HUES48 (cell line): ENCODE measurements around the gene ERF.
A peak's percentile ranks its signal among the peaks of the same experiment; 100 is the strongest.

Experiments
- H3K27ac ChIP-seq: one replicate; pipeline ENCODE4 v1.7.0; 2013; ENCODE audit warnings: low read depth, low read length, inconsistent platforms
- H3K27me3 ChIP-seq: 2 replicates; pipeline ENCODE4 v1.6.1; 2013; ENCODE audit warnings: mild to moderate bottlenecking, low read length; ENCODE audit not compliant: control insufficient read depth, insufficient read depth
- H3K36me3 ChIP-seq: 2 replicates; pipeline ENCODE4 v1.6.1; 2013; ENCODE audit warnings: low read length; ENCODE audit not compliant: control insufficient read depth, insufficient read depth
- H3K4me1 ChIP-seq: 2 replicates; pipeline ENCODE4 v1.6.1; 2013; ENCODE audit warnings: mild to moderate bottlenecking, low read length; ENCODE audit not compliant: control insufficient read depth, insufficient read depth
- H3K4me3 ChIP-seq: 2 replicates; pipeline ENCODE4 v1.5.1; 2013; ENCODE audit warnings: mild to moderate bottlenecking, low read depth, low read length
- H3K9ac ChIP-seq: 2 replicates; pipeline ENCODE4 v1.6.1; 2013; ENCODE audit warnings: mild to moderate bottlenecking, low read depth, low read length, moderate library complexity
- H3K9me3 ChIP-seq: 2 replicates; pipeline ENCODE4 v1.6.1; 2013; ENCODE audit warnings: low read length; ENCODE audit not compliant: control insufficient read depth, insufficient read depth

Gene ERF

DNA sequence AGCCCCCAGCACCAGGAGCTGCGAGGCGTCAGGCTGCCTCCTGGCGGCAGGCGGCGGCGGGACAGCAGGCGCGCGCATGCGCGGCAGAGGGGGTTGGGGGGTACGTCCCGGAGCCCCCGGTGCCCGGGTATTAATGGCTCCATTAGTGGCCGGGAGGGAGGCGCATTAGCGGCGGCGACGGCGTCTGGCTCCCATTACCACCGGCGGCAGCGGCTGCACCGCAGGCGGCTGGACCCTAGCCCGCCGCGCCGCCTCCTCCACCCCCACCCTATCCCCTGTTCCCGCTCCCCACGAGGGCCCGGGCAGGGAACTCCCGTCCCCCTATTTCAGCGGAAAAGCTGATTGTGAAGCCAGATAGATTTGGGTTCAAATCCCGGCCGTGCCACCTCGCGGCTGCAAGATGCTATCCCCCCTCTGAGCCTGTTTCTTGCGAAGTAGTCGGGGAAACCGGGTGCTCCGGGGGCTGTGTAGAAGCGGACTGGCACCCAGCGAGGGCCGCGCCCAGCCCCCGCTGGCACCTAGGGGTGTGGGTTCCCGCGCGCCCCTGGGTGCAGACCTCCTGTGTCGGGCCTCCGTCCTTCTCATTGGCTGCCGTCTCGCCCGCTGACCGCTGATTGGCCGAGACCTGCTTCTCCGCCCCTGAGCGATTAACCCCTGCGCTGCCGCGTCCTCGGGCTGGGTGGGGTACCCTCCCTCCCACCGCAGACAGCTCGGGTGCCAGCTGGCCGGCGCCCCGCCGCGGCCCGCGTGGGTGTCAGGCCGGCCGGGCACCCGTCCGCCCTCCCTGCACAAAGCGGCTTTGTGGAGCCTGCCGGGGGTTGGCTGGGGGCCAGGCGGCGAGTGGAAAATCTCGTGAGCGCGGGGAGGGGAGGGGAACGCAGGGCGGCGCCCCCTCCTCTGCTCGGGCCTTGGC is 25.2 kb upstream of the ERF start:
- Histone ChIP-seq H3K4me3 (peak overlapping the region; percentile 92), H3K4me1 (peaks cover 29% of the 10 kb centered on the region), H3K9ac (no peak overlapping the region), H3K27me3 (no peaks in the 10 kb centered on the region), H3K27ac (peak overlapping the region; percentile 81), H3K36me3 (peaks cover 3% of the 10 kb centered on the region; the same call in 1 of the 2 replicates), H3K9me3 (no peaks in the 10 kb centered on the region)

DNA sequence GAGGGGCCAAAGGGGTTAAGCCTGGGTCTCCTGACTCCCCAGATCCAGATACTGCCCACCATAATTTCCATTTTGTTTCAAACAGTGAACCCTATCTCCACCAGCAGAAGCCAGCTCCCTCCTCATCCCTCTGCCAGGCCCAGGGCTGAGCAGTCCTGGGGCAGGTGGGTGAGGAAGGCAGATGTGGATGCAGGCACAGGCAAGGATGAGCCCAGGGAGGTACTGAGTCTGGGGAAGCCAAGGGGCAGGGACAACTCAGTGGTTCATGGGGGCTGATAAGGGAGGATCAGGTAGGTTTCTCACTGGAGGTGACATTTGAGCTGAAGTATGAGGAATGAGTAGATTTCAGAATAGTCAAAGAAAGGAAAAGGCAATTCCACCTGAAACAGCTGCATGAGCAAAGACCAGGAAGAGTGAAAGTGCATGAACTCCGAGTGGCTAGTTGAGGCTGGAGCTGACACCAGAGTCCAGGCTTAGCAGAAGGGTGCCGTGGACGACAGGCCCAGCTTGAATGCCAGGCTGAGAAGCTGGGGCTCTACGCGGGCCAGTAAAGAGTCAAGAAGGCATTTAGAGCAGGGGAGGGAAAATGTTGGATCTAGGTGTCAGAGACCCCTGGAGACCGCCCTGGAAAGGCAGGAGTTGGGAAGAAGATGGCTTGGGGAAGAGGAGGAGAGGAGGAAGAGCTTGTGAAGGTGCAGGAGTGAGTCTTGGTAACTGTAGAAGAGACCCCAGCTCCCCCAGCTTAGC is 24.4 kb upstream of the ERF start:
- H3K4me3 ChIP-seq: peak overlapping the region; percentile 92
- no peaks in the 10 kb centered on the region for H3K9me3 ChIP-seq
- H3K9ac ChIP-seq: no peak overlapping the region
- H3K27me3 ChIP-seq: no peaks in the 10 kb centered on the region
- peaks cover 10% of the 10 kb centered on the region; the same call in 1 of the 2 replicates for H3K36me3 ChIP-seq
- no peak overlapping the region for H3K27ac ChIP-seq
- peaks cover 26% of the 10 kb centered on the region for H3K4me1 ChIP-seq

DNA sequence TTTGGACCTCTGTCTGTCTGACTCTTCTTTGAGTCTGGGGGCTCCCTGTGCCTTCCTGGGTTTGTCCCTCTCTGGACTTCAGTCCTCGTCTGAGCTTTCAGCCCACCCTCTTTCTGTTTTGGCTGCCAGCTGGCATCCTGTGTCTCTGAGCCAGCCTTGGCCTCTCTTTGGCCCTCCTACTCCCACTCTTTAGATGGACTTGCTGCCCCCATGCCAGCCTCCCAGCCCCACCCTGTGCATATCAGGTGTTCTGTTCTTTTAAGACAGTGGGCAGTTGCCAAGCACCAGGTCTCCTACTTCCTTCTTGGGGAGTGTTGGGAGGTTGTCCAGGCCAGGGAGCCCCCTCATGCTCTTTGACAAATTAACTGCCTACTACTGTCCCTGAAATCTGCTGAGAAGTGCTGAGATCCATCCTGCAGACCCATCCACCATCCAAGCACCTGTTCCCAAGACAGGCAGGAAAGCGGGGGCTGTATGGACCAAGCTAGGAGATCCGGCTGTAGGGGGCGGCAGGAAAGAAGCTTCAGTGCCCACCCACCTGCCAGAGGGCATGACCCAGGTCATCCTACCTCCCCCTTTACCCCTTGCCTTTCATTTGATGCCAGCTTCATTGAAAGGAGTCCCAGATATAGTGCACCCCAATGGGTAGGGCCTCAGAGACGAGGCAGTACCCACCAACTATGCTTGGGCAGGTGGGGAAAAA is 23.7 kb upstream of the ERF start:
- Histone ChIP-seq H3K9ac (no peak overlapping the region), H3K36me3 (peaks cover 16% of the 10 kb centered on the region; the same call in 1 of the 2 replicates), H3K27ac (no peak overlapping the region)

GRCh38 chr19:42277821-42278451 is 23.0 kb upstream of the ERF start:
- no peak overlapping the region for H3K9ac ChIP-seq
- H3K9me3 ChIP-seq: no peaks in the 10 kb centered on the region
- peaks cover 20% of the 10 kb centered on the region for H3K4me1 ChIP-seq
- peaks cover 22% of the 10 kb centered on the region; the same call in 1 of the 2 replicates for H3K36me3 ChIP-seq
- no peak overlapping the region for H3K27ac ChIP-seq
- H3K4me3 ChIP-seq: no peak overlapping the region
- no peaks in the 10 kb centered on the region for H3K27me3 ChIP-seq

More for the DNA sequence above, 23.7 kb upstream of the ERF start:
- Histone ChIP-seq H3K4me3 (no peak overlapping the region), H3K27me3 (no peaks in the 10 kb centered on the region), H3K4me1 (peaks cover 26% of the 10 kb centered on the region), H3K9me3 (no peaks in the 10 kb centered on the region)

GRCh38 chr19:42276821-42277220 is 21.9 kb upstream of the ERF start:
- Histone ChIP-seq H3K9ac (no peak overlapping the region), H3K27me3 (no peaks in the 10 kb centered on the region), H3K36me3 (peaks cover 22% of the 10 kb centered on the region), H3K4me1 (peaks cover 10% of the 10 kb centered on the region), H3K9me3 (no peaks in the 10 kb centered on the region), H3K4me3 (no peak overlapping the region), H3K27ac (no peak overlapping the region)

- no peaks in the 10 kb centered on the region for H3K9me3 ChIP-seq
- peaks cover 8% of the 10 kb centered on the region for H3K4me1 ChIP-seq
- peaks cover 22% of the 10 kb centered on the region for H3K36me3 ChIP-seq
- no peak overlapping the region for H3K27ac ChIP-seq
- H3K27me3 ChIP-seq: no peaks in the 10 kb centered on the region
- H3K9ac ChIP-seq: no peak overlapping the region
- H3K4me3 ChIP-seq: no peak overlapping the region
Observed at GRCh38 chr19:42276284-42276683, 21.4 kb upstream of the ERF start.

DNA sequence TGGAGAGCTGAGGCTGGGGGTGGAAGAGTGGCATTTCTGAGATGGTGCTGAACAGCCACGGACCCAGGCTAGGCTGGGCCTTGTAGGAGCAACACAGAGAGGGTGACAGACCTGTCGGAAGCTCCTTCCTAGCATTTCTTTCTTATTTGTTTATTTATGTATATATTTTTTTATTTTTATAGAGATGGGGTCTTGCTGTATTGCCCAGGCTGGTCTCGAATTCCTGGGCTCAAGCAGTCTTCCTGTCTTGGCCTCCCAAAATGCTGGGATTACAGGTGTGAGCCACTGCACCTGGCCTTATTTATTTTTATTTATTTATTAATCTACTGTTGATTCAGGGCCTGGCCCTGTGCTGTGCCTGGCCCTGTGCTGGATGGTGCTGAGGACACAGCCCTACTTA is 20.6 kb upstream of the ERF start:
- no peak overlapping the region for H3K27ac ChIP-seq
- peaks cover 22% of the 10 kb centered on the region for H3K36me3 ChIP-seq
- peaks cover 9% of the 10 kb centered on the region; the same call in 1 of the 2 replicates for H3K4me1 ChIP-seq
- no peaks in the 10 kb centered on the region for H3K27me3 ChIP-seq
- H3K4me3 ChIP-seq: no peak overlapping the region
- no peak overlapping the region for H3K9ac ChIP-seq
- H3K9me3 ChIP-seq: no peaks in the 10 kb centered on the region

GRCh38 chr19:42275103-42275502 is 20.2 kb upstream of the ERF start:
- Histone ChIP-seq H3K9ac (no peak overlapping the region), H3K4me3 (no peak overlapping the region), H3K27me3 (no peaks in the 10 kb centered on the region), H3K36me3 (peaks cover 22% of the 10 kb centered on the region), H3K9me3 (no peaks in the 10 kb centered on the region), H3K27ac (no peak overlapping the region), H3K4me1 (peaks cover 13% of the 10 kb centered on the region; the same call in 1 of the 2 replicates)

- H3K36me3 ChIP-seq: peaks cover 22% of the 10 kb centered on the region
- H3K4me1 ChIP-seq: peaks cover 13% of the 10 kb centered on the region; the same call in 1 of the 2 replicates
- no peak overlapping the region for H3K4me3 ChIP-seq
- no peak overlapping the region for H3K27ac ChIP-seq
- no peaks in the 10 kb centered on the region for H3K9me3 ChIP-seq
- no peaks in the 10 kb centered on the region for H3K27me3 ChIP-seq
- H3K9ac ChIP-seq: no peak overlapping the region
Observed at GRCh38 chr19:42274065-42274682, 19.2 kb upstream of the ERF start.
